HG03066 (cell line): ENCODE results near the gene KIAA1671.

Experiments
- ATAC-seq: cut with Tn5 transposase; IDR thresholded peaks from one replicate; pipeline ENCODE4 v1.9.1; 2021; ENCODE audit warnings: low read depth; ENCODE audit not compliant: unreplicated experiment

Gene KIAA1671

DNA sequence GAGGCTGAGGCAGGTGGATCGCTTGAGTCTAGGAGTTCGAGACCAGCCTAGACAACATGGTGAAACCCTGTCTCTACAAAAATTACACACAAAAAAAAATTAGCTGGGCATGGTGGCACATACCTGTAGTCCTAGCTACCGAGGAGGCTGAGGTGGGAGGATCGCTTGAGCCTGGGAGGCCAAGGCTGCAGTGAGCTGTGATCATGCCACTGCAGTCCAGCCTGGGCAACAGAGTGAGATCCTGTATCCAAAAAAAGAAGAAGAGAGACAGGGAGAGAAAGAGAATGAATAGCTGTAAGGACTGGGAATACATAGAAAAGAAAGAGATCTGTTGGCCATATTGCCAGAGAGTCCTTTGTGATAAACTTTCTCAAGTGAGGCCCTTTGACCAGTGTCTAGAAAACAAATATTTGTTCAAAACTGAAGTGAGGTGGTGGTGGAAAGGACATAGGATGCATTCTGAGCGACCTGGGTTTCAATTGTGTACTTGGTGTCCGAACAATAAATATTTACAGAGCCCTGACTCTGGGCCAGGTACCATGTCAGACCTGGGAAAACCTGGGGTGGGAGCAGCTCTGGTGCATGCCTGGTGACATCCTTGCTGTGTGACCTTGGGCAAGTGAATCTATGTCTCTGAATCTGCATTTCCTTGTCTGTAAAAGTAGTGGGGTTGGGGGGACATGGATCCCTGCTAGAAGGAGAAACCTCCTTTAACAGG, 157.5 kb downstream of the KIAA1671 start:
- no peak for ATAC-seq

GRCh38 chr22:25110596-25110845, 158.0 kb downstream of the KIAA1671 start:
- ATAC-seq: no peak

DNA sequence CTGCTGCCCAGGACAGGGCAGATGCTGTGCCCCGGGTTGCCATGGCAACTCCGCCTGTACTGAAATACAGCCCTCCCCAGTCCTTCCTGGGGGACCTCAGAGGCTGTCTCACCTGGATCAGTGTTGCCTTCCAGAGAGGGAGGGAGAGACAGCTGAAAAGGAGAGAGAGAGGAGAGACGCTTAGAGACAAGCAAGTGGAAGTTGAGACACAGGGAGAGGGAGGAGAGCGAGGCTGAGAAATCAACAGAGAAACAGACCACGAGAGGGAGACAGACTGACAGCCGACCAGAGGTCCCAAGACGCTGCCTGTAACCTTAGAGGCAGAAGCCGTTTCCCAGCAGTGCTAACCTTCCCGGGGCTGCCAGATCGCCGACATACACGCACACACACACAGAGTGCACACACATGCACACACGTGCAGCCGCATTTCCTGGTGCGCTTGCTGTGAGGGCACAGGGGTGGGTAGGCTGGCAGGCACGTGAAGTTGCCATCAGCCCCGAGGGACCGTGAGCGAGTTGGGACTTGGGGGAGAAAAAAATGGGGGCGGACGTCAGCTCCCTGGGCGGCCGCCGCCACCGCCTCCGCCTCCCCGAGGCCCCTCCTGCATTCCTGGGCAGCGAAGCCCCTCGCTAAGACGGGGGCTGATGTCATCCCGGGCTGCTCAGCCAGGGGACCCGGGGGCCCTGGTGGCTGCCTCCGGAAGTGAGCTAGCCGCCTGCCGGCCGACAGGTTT, 158.5 kb downstream of the KIAA1671 start:
- ATAC-seq: no peak

DNA sequence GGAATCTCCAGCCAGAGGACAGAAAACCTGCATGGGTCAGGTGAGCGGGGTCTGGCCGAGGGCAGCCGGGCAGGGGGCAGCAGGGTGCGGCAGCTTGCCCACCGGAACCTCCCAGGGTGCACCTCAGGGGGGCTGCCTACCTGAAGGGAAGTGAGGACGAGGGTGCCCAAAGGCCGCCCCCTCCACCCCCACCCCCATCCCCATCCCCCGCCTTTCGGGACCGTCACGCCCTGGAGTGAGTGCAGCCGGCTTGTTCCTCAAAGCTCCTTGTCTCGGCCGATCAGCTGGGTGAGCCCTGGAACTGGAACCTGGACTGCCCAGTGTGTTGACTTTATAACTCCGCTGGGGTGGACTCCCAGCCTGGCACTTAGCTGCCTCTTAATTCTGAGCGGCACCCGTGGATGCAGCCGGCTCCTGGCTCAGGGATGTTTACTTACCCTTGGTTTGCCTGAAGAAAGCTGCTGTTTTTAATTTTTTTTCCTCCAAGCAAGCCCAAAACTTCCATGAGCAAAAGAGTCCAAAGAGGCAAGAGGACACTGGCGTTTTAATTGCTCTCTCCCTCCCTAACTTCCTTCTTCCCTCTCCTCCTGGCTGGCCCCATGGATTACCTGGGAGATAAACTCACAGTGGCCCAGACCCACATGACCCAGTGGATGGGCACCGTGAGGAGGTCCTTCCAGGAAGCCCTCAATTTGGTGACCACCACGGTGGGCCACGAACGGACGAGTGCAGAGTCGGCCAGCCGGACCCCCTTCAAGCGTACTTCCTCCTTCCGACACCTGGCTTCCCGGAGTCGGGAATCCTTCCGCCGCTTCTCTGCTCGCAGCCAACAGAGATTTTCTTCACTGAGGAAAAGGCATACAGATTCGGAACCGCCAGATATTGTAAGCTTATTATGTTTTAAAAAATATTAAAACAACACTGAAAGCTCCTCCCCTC, 159.3 kb downstream of the KIAA1671 start:
- ATAC-seq: no peak

DNA sequence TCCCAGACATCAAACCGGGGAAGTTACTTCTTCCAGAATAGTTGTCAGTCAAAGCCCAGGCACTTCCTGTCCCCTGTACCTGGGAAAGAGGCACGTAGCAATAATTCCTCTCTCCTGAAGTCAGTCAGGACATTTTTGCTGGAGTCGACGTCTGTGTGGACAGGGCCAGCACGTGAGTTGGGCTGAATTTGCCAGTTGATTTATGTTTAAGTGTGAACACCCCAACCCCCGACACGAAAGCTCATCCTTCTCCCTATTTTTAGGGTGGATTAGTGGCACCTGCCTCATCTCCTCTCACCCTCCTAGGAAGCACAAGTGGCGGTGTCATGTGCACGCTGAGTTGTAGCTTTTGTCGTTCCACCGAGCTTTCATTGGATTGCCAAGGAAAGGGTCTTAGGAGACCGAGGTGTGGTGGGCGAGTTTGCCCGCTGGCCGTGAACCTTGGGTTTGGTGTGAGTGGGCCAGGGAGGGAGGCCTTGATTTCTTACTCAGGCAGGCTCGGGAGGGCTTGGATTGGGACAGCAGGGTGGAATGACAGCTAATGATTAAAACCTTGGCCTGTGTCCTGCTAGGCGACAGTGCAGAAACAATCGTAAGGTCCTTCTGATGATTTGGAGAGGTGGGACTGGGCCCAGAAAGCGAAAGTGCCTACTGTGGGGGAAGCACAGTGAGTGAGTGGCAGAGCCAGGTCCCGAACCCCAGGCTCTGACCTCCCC, 160.2 kb downstream of the KIAA1671 start:
- no peak for ATAC-seq

DNA sequence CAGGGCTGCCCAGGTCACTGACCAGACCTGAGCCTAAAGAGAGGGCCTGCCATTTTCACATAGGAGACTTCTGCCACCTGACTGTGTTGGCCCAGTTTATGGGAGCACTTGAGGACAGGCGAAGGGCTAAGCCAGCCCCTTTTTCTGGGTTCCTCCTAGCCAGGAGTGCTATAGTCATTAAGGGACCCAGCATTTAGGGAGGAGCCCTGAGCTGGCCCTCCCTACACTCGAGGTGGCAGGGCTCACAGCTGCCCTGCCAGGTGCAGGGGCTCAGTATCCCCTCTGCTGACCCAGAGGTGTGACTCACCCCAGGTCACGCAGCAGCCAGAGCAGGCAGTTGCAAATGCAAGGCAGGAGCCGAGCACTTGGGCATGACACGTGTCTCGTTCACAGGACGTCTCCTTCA, 160.8 kb downstream of the KIAA1671 start:
- ATAC-seq: no peak

DNA sequence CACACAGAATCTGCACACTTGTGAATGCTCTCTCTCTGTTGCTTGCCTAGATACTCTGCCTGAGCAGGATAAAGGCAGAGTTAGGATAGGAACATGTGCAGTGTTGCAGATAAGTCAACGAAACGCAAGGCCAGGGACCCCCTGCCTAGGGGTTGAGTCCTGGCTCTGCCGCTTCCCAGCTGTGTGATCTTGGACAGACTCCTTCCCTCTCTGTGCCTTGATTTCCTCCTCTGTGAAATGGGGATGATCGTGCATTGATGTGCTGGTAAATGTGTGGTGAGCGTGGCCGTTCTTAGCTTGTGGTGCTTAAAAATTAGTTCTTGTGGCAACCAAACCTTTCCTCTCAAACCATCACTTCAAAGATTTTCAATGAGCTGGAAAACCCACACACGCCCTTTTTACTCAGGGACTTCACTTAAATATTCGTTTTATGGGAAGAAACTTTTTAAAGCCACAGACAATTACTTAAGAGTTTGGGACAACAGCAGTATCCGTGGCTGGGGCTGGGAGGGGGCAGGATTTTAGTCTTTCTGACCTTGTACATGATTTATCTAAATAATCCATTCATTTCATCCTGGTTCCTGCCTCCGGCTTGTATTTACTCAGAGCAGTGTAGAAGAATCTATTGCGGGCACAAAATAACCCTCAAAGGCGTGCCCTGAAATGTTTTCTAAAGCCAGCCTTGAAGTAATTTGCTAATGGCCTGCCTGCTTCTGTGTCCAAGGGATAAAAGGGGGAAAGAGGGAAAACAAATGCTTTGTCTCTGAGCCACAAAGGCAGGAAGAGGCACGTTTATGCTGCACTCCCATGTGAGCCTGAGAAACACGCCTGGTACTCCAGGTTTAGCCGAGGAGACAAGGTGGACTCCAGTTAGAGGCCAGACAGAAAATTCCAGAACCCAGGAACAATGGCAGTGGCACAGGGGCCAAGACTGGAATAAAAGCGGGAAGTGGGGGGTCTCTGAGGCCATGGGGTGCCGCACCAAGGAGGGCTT, 162.2 kb downstream of the KIAA1671 start:
- ATAC-seq: no peak

GRCh38 chr22:25119609-25120008, 167.1 kb downstream of the KIAA1671 start:
- no peak for ATAC-seq

DNA sequence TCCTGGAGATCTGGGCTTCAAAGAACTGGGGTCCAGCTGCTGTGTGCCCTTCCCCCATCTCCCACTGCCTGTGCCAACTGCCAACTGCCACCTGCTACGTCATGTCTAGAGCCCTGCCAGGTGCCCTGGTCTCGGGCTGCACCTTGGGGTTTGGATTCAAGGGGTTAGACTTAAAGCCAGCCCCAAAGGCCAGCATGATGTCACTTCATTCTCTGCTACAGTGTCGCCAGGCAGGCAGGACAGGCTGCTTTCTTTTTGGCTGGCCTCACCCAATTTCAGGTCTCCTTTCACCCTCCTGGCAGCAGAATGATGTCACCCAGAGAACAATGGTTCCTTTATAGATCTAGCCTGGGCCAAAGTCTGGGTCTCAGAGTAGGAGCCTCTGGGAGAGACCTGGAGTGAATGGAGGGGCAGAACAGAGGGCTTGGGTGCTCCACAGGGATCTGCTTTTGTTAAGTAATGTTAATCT, 167.6 kb downstream of the KIAA1671 start:
- no peak for ATAC-seq

- no peak for ATAC-seq
Measured at GRCh38 chr22:25120761-25121212, 168.3 kb downstream of the KIAA1671 start.

- no peak for ATAC-seq
Measured at GRCh38 chr22:25122136-25122764, 169.7 kb downstream of the KIAA1671 start.

DNA sequence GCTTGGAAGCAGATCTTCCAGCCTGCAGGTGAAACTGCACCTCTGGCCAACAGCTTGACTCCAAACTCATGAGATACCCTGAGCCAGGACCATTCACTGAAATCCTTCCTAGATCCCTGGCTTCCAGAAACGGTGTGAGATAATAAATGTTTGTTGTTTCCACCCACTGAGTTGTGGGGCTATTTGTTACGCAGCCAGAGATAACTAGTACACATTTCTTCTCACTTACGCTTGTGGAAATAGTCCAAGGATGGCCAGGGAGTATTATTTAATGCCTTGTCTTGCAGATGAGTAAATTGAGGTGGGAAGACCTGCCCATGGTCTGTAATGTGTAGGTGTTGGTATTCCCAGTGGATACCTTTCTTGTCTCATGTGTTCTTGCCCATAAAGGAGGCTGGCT, 171.2 kb downstream of the KIAA1671 start:
- no peak for ATAC-seq

DNA sequence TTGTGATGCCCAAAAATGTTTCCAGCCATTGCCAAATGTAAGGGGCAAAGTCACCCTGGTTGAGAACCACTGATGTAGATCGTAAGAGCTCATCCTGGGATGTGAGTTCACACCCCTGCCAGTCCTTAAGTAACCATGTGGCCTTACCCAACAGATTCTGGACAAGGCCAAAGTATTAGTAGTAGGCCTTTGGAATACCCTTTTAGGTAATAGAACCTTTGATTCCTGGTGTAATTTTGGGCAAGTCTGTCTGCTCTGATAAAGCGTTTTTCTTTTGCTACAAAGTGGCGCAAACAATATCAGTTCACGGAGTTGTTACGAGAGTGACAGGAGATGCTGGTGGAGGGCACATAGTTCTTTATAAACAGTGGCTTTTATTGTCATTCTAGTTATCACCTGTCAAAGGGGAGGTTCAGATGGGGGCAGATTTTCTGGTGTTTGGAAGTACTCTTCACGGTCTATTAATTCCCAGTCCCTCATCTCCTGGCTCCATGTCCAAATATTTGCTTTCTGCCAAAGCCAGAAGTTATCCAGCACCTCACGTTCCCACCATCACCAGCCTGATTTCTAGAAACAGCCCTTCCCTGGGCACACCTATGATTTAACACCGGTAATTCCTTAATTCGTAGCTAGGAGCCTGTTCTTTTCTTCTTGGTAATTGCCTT, 173.3 kb downstream of the KIAA1671 start:
- no peak for ATAC-seq

DNA sequence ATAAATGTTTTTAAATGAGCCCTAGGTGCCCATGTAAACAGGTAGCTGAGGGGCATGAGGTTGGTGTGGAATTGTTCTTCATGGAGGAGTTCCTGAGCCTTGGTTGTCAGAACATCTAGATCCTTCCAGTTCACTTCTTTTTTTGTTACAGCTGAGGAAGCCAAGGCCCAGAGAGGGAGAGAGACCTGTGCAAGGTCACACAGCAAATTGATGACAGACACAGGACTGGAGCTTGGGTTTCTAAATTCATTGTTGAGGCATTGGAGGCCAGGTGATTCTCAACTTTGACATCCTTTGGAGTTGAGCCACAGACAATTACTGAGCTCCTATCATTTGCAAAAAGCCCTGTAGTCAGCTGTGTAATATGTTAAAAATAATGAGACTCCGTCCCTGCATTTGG, 174.0 kb downstream of the KIAA1671 start:
- ATAC-seq: no peak

GRCh38 chr22:25127318-25127717, 174.8 kb downstream of the KIAA1671 start:
- ATAC-seq: no peak

- ATAC-seq: no peak
Measured at GRCh38 chr22:25130462-25130861, 177.9 kb downstream of the KIAA1671 start.

DNA sequence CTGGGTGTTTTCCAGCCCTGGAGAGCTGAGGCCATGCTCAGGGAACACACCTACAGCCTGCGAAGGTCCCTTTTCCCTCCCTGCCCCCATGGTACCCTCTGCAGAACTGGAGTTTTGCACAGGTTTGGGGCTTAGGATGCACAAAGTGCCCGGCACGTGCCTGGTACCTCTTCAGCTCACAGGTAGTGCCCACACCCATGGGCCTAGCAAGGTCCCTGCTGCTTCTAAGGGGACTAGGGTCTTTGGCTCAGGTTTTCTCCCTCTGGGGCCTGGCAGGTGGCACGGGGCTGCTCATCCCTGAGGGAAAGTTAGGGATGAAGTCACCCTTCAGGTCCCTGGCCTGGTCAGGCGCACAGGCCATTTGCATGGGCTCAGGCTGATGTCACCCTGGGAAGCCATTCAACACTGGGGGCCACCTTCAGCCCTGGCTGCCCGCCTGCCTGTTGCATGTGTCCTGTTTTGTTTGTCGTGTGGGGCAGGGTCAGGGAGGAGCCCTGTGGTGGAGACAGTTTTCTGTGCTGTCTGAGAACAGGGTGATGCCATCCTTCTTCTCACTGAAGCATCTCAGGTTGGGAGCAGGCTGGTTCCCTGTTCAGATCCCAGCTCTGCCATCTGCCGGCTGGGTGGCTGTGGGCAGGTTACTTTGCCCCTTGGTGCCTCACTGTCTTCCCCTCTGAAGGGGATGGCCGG, 178.8 kb downstream of the KIAA1671 start:
- no peak for ATAC-seq

- no peak for ATAC-seq
Measured at GRCh38 chr22:25134028-25134427, 181.5 kb downstream of the KIAA1671 start.
